G401 (cell line): Measurements from ENCODE around the gene FGR. TPM values are rescaled to one million over a fixed set of nuclear protein-coding genes. Genes with fewer than 3 reads are reported as not detected.

ENCODE experiments used
- DNase-seq: peaks from one replicate; pipeline ENCODE4 v3.0.0-alpha.2; 2015; ENCODE audit warnings: low spot score
- in situ Hi-C: cut with HindIII; loops from 2 replicates; pipeline ENCODE4 v1.10.0; 2016; ENCODE audit warnings: low sequenced_read_pairs, mixed read lengths
- total RNA-seq: library from RNA; depleted of rRNA; stranded (reverse); fragments of >200 nt; shearing (Covaris generic); gene quantifications from 2 replicates; pipeline ENCODE4 v1.2.3, GENCODE V29; 2014

Gene FGR
- total RNA-seq, 1 experiment from 2014 or later, result not detected

GRCh38 chr1:27604579-27605299 is 30.2 kb downstream of the FGR start:
- no peak for DNase-seq
- in situ Hi-C loops, result loop anchor here (5.0 kb wide), 1 partner anchor 47 kb away; no protein-coding TSS in a partner anchor

- DNase-seq, result peak; percentile 84
- in situ Hi-C loops, result loop anchor here (5.0 kb wide), 1 partner anchor 47 kb away; no protein-coding TSS in a partner anchor
Observed at GRCh38 chr1:27603681-27604578, 31.1 kb downstream of the FGR start, which contains the start of gene AHDC1. Gene AHDC1, minus strand, starts transcription at chr1:27604144. Its CDS starts 52,029 bp downstream, at chr1:27552115.

- DNase-seq, result no peak
- in situ Hi-C loops, result loop anchor here (5.0 kb wide), 1 partner anchor 46 kb away; no protein-coding TSS in a partner anchor
Observed at GRCh38 chr1:27603309-27603680, 31.7 kb downstream of the FGR start.

- no peak for DNase-seq
- in situ Hi-C loops, result loop anchor here (5.0 kb wide), 1 partner anchor 45 kb away; no protein-coding TSS in a partner anchor
Observed at GRCh38 chr1:27602462-27603308, 32.3 kb downstream of the FGR start.

GRCh38 chr1:27601771-27602461 is 33.1 kb downstream of the FGR start:
- in situ Hi-C loops, result loop anchor here (5.0 kb wide), 1 partner anchor 45 kb away; no protein-coding TSS in a partner anchor
- peak; percentile 50 for DNase-seq

GRCh38 chr1:27601321-27601770 is 33.6 kb downstream of the FGR start:
- DNase-seq, result no peak
- in situ Hi-C loops, result loop anchor here (5.0 kb wide), 1 partner anchor 44 kb away; no protein-coding TSS in a partner anchor

- in situ Hi-C loops, result loop anchor here (5.0 kb wide), 1 partner anchor 43 kb away; no protein-coding TSS in a partner anchor
- DNase-seq, result no peak
Observed at GRCh38 chr1:27600498-27601175, 34.3 kb downstream of the FGR start.

GRCh38 chr1:27599605-27600497 is 35.1 kb downstream of the FGR start:
- in situ Hi-C loops, result loop anchor here (5.0 to 25.0 kb wide), 2 partner anchors 43 to 188 kb away; no protein-coding TSS in a partner anchor
- no peak for DNase-seq

- in situ Hi-C loops, result loop anchor here (25.0 kb wide), 1 partner anchor 187 kb away; no protein-coding TSS in a partner anchor
- no peak for DNase-seq
Observed at GRCh38 chr1:27598902-27599528, 36.0 kb downstream of the FGR start.

- DNase-seq, result no peak
- in situ Hi-C loops, result loop anchor here (25.0 kb wide), 1 partner anchor 186 kb away; no protein-coding TSS in a partner anchor
Observed at GRCh38 chr1:27598295-27598687, 36.7 kb downstream of the FGR start.

GRCh38 chr1:27597516-27598294 is 37.3 kb downstream of the FGR start:
- in situ Hi-C loops, result loop anchor here (25.0 kb wide), 1 partner anchor 185 kb away; no protein-coding TSS in a partner anchor
- no peak for DNase-seq

- DNase-seq, result no peak
- in situ Hi-C loops, result loop anchor here (25.0 kb wide), 1 partner anchor 185 kb away; no protein-coding TSS in a partner anchor
Observed at GRCh38 chr1:27596986-27597385, 38.0 kb downstream of the FGR start.

GRCh38 chr1:27596261-27596660 is 38.7 kb downstream of the FGR start:
- DNase-seq, result no peak
- in situ Hi-C loops, result loop anchor here (25.0 kb wide), 1 partner anchor 184 kb away; no protein-coding TSS in a partner anchor

- in situ Hi-C loops, result loop anchor here (25.0 kb wide), 1 partner anchor 183 kb away; no protein-coding TSS in a partner anchor
Observed at GRCh38 chr1:27595597-27595996, 39.4 kb downstream of the FGR start.

More at GRCh38 chr1:27595597-27595996, 39.4 kb downstream of the FGR start:
- DNase-seq, result no peak
